Measurements from ENCODE around the gene FRS2.

FRS2 gene

GRCh38 chr12:69556383-69556782, 86.2 kb downstream of the FRS2 start:
- Histone ChIP-seq H3K4me1 (ENCODE audit: control insufficient read depth, insufficient read depth, low read length) (no peaks in the 10 kb centered on the region), H3K27me3 (ENCODE audit: control insufficient read depth, insufficient read depth, low read length) (no peaks in the 10 kb centered on the region), H3K9me3 (ENCODE audit: control insufficient read depth, insufficient read depth, low read length) (no peaks in the 10 kb centered on the region), H3K27ac (ENCODE audit: low read depth, low read length) (no peak overlapping the region), H3K4me3 (ENCODE audit: low read depth, low read length) (no peak overlapping the region), H3K9ac (ENCODE audit: low read depth, low read length) (no peak overlapping the region), H3K36me3 (ENCODE audit: control insufficient read depth, insufficient read depth, low read length) (no peaks in the 10 kb centered on the region)

- no peaks in the 10 kb centered on the region for H3K4me1 ChIP-seq (ENCODE audit: control insufficient read depth, insufficient read depth, low read length)
- H3K36me3 ChIP-seq (ENCODE audit: control insufficient read depth, insufficient read depth, low read length), result peaks cover 17% of the 10 kb centered on the region
- H3K9ac ChIP-seq (ENCODE audit: low read depth, low read length), result no peak overlapping the region
Measured at GRCh38 chr12:69563166-69563762, 93.1 kb downstream of the FRS2 start.

GRCh38 chr12:69566603-69567002, 96.4 kb downstream of the FRS2 start:
- Histone ChIP-seq H3K27ac (ENCODE audit: low read depth, low read length) (no peak overlapping the region), H3K27me3 (ENCODE audit: control insufficient read depth, insufficient read depth, low read length) (no peaks in the 10 kb centered on the region), H3K4me1 (ENCODE audit: control insufficient read depth, insufficient read depth, low read length) (no peaks in the 10 kb centered on the region), H3K36me3 (ENCODE audit: control insufficient read depth, insufficient read depth, low read length) (peaks cover 31% of the 10 kb centered on the region), H3K9me3 (ENCODE audit: control insufficient read depth, insufficient read depth, low read length) (no peaks in the 10 kb centered on the region), H3K9ac (ENCODE audit: low read depth, low read length) (no peak overlapping the region), H3K4me3 (ENCODE audit: low read depth, low read length) (no peak overlapping the region)

More at GRCh38 chr12:69563166-69563762, 93.1 kb downstream of the FRS2 start:
- no peaks in the 10 kb centered on the region for H3K9me3 ChIP-seq (ENCODE audit: control insufficient read depth, insufficient read depth, low read length)
- no peak overlapping the region for H3K27ac ChIP-seq (ENCODE audit: low read depth, low read length)
- H3K4me3 ChIP-seq (ENCODE audit: low read depth, low read length), result no peak overlapping the region
- no peaks in the 10 kb centered on the region for H3K27me3 ChIP-seq (ENCODE audit: control insufficient read depth, insufficient read depth, low read length)

- Histone ChIP-seq H3K36me3 (ENCODE audit: control insufficient read depth, insufficient read depth, low read length) (peaks cover 48% of the 10 kb centered on the region), H3K4me3 (ENCODE audit: low read depth, low read length) (no peak overlapping the region), H3K9ac (ENCODE audit: low read depth, low read length) (no peak overlapping the region), H3K9me3 (ENCODE audit: control insufficient read depth, insufficient read depth, low read length) (no peaks in the 10 kb centered on the region), H3K27ac (ENCODE audit: low read depth, low read length) (no peak overlapping the region), H3K27me3 (ENCODE audit: control insufficient read depth, insufficient read depth, low read length) (no peaks in the 10 kb centered on the region), H3K4me1 (ENCODE audit: control insufficient read depth, insufficient read depth, low read length) (no peaks in the 10 kb centered on the region)
Measured at GRCh38 chr12:69569236-69569635, 99.0 kb downstream of the FRS2 start.

- Histone ChIP-seq H3K9me3 (ENCODE audit: control insufficient read depth, insufficient read depth, low read length) (no peaks in the 10 kb centered on the region), H3K4me1 (ENCODE audit: control insufficient read depth, insufficient read depth, low read length) (no peaks in the 10 kb centered on the region), H3K9ac (ENCODE audit: low read depth, low read length) (no peak overlapping the region), H3K27me3 (ENCODE audit: control insufficient read depth, insufficient read depth, low read length) (no peaks in the 10 kb centered on the region), H3K4me3 (ENCODE audit: low read depth, low read length) (no peak overlapping the region), H3K27ac (ENCODE audit: low read depth, low read length) (peak overlapping the region; percentile 24), H3K36me3 (ENCODE audit: control insufficient read depth, insufficient read depth, low read length) (peaks cover 50% of the 10 kb centered on the region)
Measured at GRCh38 chr12:69570000-69570516, 99.9 kb downstream of the FRS2 start.

- peaks cover 55% of the 10 kb centered on the region for H3K36me3 ChIP-seq (ENCODE audit: control insufficient read depth, insufficient read depth, low read length)
- H3K27me3 ChIP-seq (ENCODE audit: control insufficient read depth, insufficient read depth, low read length), result no peaks in the 10 kb centered on the region
- H3K4me3 ChIP-seq (ENCODE audit: low read depth, low read length), result no peak overlapping the region
- no peak overlapping the region for H3K27ac ChIP-seq (ENCODE audit: low read depth, low read length)
- H3K4me1 ChIP-seq (ENCODE audit: control insufficient read depth, insufficient read depth, low read length), result no peaks in the 10 kb centered on the region
- no peaks in the 10 kb centered on the region for H3K9me3 ChIP-seq (ENCODE audit: control insufficient read depth, insufficient read depth, low read length)
- H3K9ac ChIP-seq (ENCODE audit: low read depth, low read length), result no peak overlapping the region
Measured at GRCh38 chr12:69570545-69571399, 100.6 kb downstream of the FRS2 start.

- peaks cover 46% of the 10 kb centered on the region for H3K36me3 ChIP-seq (ENCODE audit: control insufficient read depth, insufficient read depth, low read length)
- H3K27ac ChIP-seq (ENCODE audit: low read depth, low read length), result no peak overlapping the region
- H3K4me1 ChIP-seq (ENCODE audit: control insufficient read depth, insufficient read depth, low read length), result 0 out of 2 replicates have a peak, but pooled peaks cover 4% of the 10 kb centered on the region
- no peak overlapping the region for H3K9ac ChIP-seq (ENCODE audit: low read depth, low read length)
- no peak overlapping the region for H3K4me3 ChIP-seq (ENCODE audit: low read depth, low read length)
- H3K9me3 ChIP-seq (ENCODE audit: control insufficient read depth, insufficient read depth, low read length), result no peaks in the 10 kb centered on the region
- H3K27me3 ChIP-seq (ENCODE audit: control insufficient read depth, insufficient read depth, low read length), result no peaks in the 10 kb centered on the region
Measured at GRCh38 chr12:69575346-69575745, 105.2 kb downstream of the FRS2 start.

GRCh38 chr12:69578283-69578682, 108.1 kb downstream of the FRS2 start:
- H3K27me3 ChIP-seq (ENCODE audit: control insufficient read depth, insufficient read depth, low read length), result no peaks in the 10 kb centered on the region

GRCh38 chr12:69579029-69579428, 108.8 kb downstream of the FRS2 start:
- H3K9me3 ChIP-seq (ENCODE audit: control insufficient read depth, insufficient read depth, low read length), result no peaks in the 10 kb centered on the region
- H3K36me3 ChIP-seq (ENCODE audit: control insufficient read depth, insufficient read depth, low read length), result peaks cover 17% of the 10 kb centered on the region
- H3K27me3 ChIP-seq (ENCODE audit: control insufficient read depth, insufficient read depth, low read length), result no peaks in the 10 kb centered on the region
- no peak overlapping the region for H3K9ac ChIP-seq (ENCODE audit: low read depth, low read length)
- 0 out of 2 replicates have a peak, but pooled peaks cover 4% of the 10 kb centered on the region for H3K4me1 ChIP-seq (ENCODE audit: control insufficient read depth, insufficient read depth, low read length)
- H3K4me3 ChIP-seq (ENCODE audit: low read depth, low read length), result no peak overlapping the region
- H3K27ac ChIP-seq (ENCODE audit: low read depth, low read length), result no peak overlapping the region

More at GRCh38 chr12:69578283-69578682, 108.1 kb downstream of the FRS2 start:
- H3K4me3 ChIP-seq (ENCODE audit: low read depth, low read length), result no peak overlapping the region
- peaks cover 24% of the 10 kb centered on the region for H3K36me3 ChIP-seq (ENCODE audit: control insufficient read depth, insufficient read depth, low read length)
- H3K4me1 ChIP-seq (ENCODE audit: control insufficient read depth, insufficient read depth, low read length), result 0 out of 2 replicates have a peak, but pooled peaks cover 4% of the 10 kb centered on the region
- no peaks in the 10 kb centered on the region for H3K9me3 ChIP-seq (ENCODE audit: control insufficient read depth, insufficient read depth, low read length)
- no peak overlapping the region for H3K27ac ChIP-seq (ENCODE audit: low read depth, low read length)
- no peak overlapping the region for H3K9ac ChIP-seq (ENCODE audit: low read depth, low read length)

GRCh38 chr12:69580074-69580473, 109.9 kb downstream of the FRS2 start:
- H3K27ac ChIP-seq (ENCODE audit: low read depth, low read length), result no peak overlapping the region
- no peak overlapping the region for H3K4me3 ChIP-seq (ENCODE audit: low read depth, low read length)
- peaks cover 6% of the 10 kb centered on the region for H3K36me3 ChIP-seq (ENCODE audit: control insufficient read depth, insufficient read depth, low read length)
- no peaks in the 10 kb centered on the region for H3K9me3 ChIP-seq (ENCODE audit: control insufficient read depth, insufficient read depth, low read length)
- peaks cover 8% of the 10 kb centered on the region; the same call in 1 of the 2 replicates for H3K4me1 ChIP-seq (ENCODE audit: control insufficient read depth, insufficient read depth, low read length)
- no peak overlapping the region for H3K9ac ChIP-seq (ENCODE audit: low read depth, low read length)
- no peaks in the 10 kb centered on the region for H3K27me3 ChIP-seq (ENCODE audit: control insufficient read depth, insufficient read depth, low read length)

- H3K9me3 ChIP-seq (ENCODE audit: control insufficient read depth, insufficient read depth, low read length), result no peaks in the 10 kb centered on the region
- H3K4me3 ChIP-seq (ENCODE audit: low read depth, low read length), result no peak overlapping the region
- no peaks in the 10 kb centered on the region for H3K27me3 ChIP-seq (ENCODE audit: control insufficient read depth, insufficient read depth, low read length)
- H3K4me1 ChIP-seq (ENCODE audit: control insufficient read depth, insufficient read depth, low read length), result peaks cover 8% of the 10 kb centered on the region; the same call in 1 of the 2 replicates
- no peak overlapping the region for H3K9ac ChIP-seq (ENCODE audit: low read depth, low read length)
- H3K36me3 ChIP-seq (ENCODE audit: control insufficient read depth, insufficient read depth, low read length), result peaks cover 23% of the 10 kb centered on the region
- H3K27ac ChIP-seq (ENCODE audit: low read depth, low read length), result no peak overlapping the region
Measured at GRCh38 chr12:69583203-69583602, 113.0 kb downstream of the FRS2 start.

Data from HUES48 (cell line).